CD4-positive, alpha-beta T cell treated with Interleukin-4 for 4 hours (primary cell): Measurements from ENCODE around the gene GNB5.
"Not testable (repeated sequence)": the region's sequence is repeated elsewhere in the genome, so short reads cannot be mapped to it uniquely, and the experiment has no call there.

Experiments
- DNase-seq: peaks from one replicate; pipeline ENCODE4 v3.0.0-alpha.2; 2020

GNB5 gene

DNA sequence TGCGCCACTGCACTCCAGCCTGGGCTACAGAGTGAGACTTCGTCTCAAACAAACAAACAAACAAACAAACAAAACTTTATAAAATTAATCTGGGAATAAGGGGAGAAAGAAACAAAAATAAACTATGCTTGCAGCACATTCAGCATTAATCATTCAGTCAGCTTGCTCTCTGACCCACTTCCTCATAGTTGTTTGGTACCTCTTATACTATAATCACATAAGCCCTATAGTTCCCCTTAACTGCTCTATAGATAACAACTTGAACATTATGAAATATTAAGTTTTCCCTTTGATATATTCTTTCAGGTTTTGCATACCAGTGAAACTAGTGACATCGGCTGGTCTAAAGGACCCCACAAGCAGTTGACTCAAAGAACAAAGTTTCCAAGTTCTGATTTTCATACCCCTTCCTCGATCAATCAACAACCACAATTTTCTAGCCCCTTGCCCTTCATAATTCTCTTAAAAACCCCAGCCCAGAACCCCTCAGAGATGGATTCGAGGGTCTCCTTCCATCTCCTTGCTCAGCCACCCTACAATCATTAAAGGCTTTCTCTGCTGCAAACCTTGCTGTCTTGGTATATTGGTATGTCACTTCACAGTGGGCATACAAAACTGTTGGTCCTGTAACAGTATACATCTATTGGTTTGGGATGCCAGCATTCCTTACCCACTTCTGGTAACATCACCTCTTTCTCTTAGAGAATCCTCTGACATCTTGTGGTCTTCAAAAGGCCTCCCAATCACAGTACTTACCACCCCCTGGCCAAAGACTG is 105.0 kb downstream of the GNB5 start:
- no peak for DNase-seq

- DNase-seq, result no peak
Measured at GRCh38 chr15:52085299-52085698, 105.9 kb downstream of the GNB5 start.

DNA sequence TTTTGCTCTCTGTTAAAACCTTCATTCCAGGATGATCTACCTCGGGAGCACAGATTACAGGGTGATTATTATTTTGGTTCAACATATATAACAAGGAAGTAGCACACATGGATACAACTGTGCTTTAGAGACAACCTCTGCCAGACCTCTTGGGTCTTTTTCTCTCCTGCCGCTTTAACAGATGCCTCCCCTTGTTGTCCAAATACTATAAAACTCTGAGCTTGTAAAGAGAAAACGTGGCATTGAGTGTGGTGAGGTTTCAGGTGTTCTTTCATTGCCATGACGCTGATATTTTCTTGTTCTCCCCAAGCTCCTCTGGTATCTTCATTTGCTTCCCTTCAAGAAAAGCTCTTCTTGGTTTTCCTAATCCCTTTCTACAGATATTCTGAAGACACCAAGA is 107.6 kb downstream of the GNB5 start:
- no peak for DNase-seq

DNA sequence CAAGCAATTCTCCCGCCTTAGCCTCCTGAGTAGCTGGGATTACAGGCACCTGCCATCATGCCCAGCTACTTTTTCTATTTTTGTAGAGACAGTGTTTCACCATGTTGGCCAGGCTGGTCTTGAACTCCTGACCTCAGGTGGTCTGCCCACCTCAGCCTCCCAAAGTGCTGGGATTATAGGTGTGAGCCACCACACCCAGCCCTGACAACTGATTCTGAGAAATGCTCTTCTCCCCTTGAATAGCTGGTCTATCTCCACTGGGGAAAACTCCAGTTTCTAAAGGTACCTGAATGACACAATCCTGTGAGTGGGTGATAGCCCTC is 108.2 kb downstream of the GNB5 start:
- DNase-seq, result not testable (repeated sequence)

DNA sequence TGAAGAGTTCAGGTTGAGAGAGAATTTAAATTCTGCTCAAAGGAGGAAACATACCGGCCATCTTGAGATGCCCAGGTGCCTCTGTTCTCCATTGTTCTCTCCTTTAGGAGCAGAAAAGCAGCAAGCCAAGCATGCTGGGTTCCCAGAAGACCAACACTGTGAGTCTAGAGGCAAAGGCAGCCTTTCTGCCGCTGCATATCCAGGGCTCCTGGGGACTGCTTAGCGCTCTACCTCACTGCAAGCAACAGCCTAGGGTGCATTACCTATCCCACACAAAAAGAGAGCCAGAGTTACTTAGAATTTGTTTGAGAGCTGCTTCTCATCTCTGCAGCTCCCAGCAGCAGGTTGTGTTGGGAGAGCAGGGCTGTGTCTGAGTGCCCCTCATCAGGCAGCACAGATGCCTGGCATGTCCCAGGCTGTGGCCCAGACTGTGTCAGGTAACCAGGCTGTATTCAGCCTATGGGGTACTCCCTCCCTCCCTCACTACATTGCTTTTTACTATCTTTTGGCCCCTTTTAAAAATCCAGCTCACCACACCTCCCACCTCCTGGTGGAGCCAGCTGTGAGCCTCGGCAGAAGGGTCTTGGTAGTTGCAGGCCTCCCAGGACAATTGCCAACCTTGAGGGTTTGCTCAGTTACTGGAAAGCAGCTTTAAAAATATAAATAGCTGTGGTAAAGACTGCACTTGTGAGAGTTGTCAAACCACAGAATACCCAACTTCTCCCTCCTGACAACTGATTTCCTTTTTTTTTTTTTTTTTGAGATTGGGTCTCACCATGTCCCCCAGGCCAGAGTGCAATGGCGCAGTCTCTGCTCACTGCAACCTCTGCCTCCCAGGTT is 108.8 kb downstream of the GNB5 start:
- no peak for DNase-seq

DNA sequence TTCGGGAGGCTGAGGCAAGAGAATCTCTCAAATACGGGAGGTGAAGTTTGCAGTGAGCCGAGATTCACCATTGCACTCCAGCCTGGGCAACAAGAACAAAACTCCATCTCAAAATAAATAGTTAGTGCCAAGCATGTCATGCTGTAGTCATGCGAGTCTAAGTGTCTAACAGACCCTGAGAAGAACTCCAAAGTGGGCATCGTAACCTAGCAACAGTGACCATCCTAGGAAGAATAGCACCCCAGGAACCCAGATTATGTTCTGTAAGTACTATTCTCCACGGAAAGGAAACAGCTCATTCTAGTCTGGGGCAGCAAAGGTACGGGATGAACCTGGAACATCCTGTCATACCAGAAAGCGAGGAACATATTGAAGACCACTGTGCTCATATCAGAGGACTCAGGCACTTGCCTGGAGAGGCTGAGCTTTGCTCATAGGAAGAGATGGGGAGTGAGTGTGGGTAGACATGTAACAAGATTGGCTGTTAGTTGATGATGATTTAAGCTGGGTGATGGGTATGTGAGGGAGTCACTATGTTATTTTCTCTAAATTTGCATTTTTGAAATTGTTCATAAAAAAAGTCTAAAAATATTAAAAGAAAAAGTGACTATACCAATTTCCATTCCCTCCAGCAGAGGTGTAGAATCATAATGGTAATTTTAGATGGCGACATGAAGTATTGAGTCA is 110.3 kb downstream of the GNB5 start:
- DNase-seq, result no peak

DNA sequence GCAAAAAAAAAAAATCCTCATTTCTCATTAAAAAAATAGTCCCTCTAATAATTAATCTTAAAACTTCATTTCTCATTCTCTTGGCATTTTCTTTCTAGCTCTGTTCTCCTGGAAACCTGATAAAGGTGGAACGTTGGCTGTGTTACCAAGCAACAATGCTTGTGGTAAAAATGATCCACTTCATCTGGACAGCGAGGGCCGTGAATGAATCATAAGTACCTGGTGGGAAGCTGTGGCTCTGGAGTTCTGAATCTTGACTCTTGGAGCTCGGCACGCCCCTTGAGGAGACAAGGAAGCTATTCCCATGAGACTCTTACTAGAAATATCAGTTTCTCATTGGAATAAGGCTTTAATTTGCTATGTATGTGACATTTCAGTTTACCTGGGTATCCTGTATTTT is 111.2 kb downstream of the GNB5 start:
- no peak for DNase-seq

GRCh38 chr15:52078876-52079700 is 112.1 kb downstream of the GNB5 start:
- peak; percentile 76 for DNase-seq

GRCh38 chr15:52078197-52078875 is 112.9 kb downstream of the GNB5 start:
- no peak for DNase-seq

DNA sequence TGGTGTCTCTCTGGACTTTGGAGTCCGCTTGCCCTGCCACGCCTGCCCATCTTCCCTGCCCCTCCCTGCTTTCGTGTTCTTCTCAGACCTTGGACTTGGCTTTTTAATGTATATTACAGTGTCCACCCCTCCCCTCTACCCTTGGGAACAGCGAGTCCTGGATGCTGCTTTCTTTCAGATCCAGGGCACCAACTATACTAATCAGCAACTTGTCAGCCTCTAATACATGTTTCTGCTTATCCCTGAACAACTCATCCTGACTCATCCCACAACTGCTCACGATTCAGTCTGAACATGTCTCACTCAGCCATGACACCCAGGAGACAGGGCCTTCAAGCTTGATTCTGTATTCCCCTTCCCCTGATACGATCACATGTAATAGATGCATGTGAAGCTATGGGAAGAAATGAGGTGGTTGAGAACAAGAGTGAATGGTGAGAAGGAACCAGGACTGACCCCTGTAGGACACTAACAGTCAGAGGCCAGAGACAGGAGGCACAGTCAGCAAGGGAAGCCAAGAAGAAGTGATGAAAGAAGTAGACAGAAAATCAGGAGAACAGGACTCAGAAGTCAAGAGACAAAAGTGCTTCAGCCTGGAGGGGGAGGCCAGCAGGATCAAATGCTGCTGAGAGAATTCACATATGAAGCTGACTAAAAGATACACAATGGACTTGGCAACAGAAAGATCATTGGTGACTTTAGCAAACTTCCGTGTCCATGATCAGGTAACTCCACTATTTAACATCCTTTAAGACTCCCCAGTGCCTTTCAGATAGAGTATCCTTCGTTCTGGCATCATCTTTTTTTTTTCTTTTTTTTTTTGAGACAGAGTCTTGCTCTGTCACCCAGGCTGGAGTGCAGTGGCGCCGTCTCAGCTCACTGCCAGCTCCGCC is 114.1 kb downstream of the GNB5 start:
- no peak for DNase-seq

GRCh38 chr15:52071570-52071969 is 119.6 kb downstream of the GNB5 start:
- no peak for DNase-seq

DNA sequence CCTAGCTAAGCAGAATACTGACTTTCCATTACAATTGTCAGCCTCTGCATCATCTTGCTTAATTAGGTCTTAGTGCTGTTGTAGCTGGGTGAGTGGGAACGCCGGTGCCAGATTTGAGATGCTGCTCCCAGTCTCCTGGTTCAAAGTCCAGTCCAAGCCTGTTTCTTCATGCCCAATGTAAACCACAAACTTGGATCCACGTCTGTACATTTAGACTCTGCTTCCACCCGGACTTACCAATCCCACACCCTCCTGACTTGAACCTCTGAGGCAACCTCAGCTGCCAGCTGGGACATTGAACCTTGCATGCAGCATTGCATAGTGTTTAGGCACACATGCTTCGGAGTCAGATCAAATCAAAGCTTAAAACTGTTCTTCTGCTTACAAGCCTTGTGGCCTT is 121.6 kb downstream of the GNB5 start:
- no peak for DNase-seq

DNA sequence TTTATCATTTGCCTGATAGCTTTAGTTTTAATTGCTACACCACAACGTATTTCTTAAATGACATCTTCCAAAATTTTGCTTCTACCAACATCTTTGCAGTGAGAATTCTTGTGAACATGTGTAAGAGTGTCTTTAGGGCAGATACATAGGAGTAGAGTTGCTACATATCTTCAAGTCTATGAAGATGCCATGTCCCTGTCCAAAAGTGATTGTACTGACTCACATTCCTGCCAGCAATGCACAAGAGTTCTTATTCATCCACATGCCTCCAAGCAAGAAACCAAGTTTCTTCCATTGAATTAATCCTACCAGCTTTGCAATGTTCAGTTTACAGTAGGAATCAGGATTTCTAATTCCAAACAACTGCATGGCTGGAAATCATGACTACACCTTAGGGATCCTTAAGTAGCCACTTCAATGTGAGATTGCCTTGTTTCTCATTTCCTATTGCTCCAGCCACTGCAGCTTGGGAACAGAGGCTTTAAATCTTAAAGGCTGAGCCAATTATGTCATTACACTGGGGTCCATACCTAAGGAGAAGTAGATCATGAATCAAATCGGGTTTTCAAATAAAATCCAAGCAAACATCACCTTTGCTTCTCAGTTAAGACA is 123.1 kb downstream of the GNB5 start:
- no peak for DNase-seq

- DNase-seq, result no peak
Measured at GRCh38 chr15:52067545-52067926, 123.7 kb downstream of the GNB5 start.

GRCh38 chr15:52066842-52067544 is 124.2 kb downstream of the GNB5 start:
- DNase-seq, result no peak
